A673 (cell line): ENCODE results near the gene ETV1. TPM values are rescaled to one million over a fixed set of nuclear protein-coding genes. Genes with fewer than 3 reads are reported as not detected.

Experiments
- BruUV-seq: library from RNA; stranded (reverse); fragments of 400-500 nt; replicated peaks from 2 replicates; lab custom pipeline; 2021; lab: Mats Ljungman, UMichigan
- CTCF ChIA-PET: fragments of 300-600 bp; sonication (Branson Sonifier 250); formaldehyde crosslinking; loops from one replicate; lab custom pipeline; 2022; ENCODE audit warnings: antibody characterized with exemption; lab: Charles Lee
- POLR2A ChIA-PET: fragments of 300-600 bp; sonication (Branson Sonifier 250); formaldehyde crosslinking; loops from one replicate; lab custom pipeline; 2022; ENCODE audit warnings: antibody characterized with exemption; ENCODE audit not compliant: low non-redundant PET; lab: Charles Lee
- DNase-seq: peaks from one replicate; pipeline ENCODE4 v3.0.0-alpha.2; 2015; ENCODE audit warnings: low spot score
- H3K27ac ChIP-seq: fragments of 200-600 bp; sonication (generic); 2 replicates; pipeline ENCODE4 v1.5.1; 2016; ENCODE audit warnings: mixed run types, low read depth, mild to moderate bottlenecking, mixed read lengths, antibody characterized with exemption, low read length; ENCODE audit not compliant: poor library complexity, severe bottlenecking
- H3K27me3 ChIP-seq: fragments of 200-600 bp; sonication (generic); replicated peaks from 2 replicates; pipeline ENCODE4 v1.6.1; 2017; ENCODE audit warnings: mixed run types, low read depth, mild to moderate bottlenecking, mixed read lengths, antibody characterized with exemption, low read length; ENCODE audit not compliant: insufficient read depth, poor library complexity
- H3K36me3 ChIP-seq: fragments of 200-600 bp; sonication (generic); 2 replicates; pipeline ENCODE4 v1.6.1; 2016; ENCODE audit warnings: mixed run types, mild to moderate bottlenecking, mixed read lengths, antibody characterized with exemption, low read length; ENCODE audit not compliant: insufficient read depth, poor library complexity, severe bottlenecking
- H3K4me1 ChIP-seq: fragments of 200-600 bp; sonication (generic); 2 replicates; pipeline ENCODE4 v1.6.1; 2017; ENCODE audit warnings: mixed run types, mild to moderate bottlenecking, mixed read lengths, antibody characterized with exemption, low read length; ENCODE audit not compliant: insufficient read depth, poor library complexity, severe bottlenecking
- H3K4me3 ChIP-seq: fragments of 200-600 bp; sonication (generic); 2 replicates; pipeline ENCODE4 v1.5.1; 2016; ENCODE audit warnings: low read depth, mixed run types, mild to moderate bottlenecking, mixed read lengths, low read length; ENCODE audit not compliant: poor library complexity, severe bottlenecking
- H3K9me3 ChIP-seq: fragments of 200-600 bp; sonication (generic); 2 replicates; pipeline ENCODE4 v1.6.1; 2016; ENCODE audit warnings: mixed run types, low read depth, mild to moderate bottlenecking, mixed read lengths, antibody characterized with exemption, low read length; ENCODE audit not compliant: poor library complexity, severe bottlenecking
- EZH2 ChIP-seq: fragments of 200-600 bp; sonication (generic); IDR thresholded peaks from 2 replicates; pipeline ENCODE4 v1.6.1; 2017; ENCODE audit warnings: borderline replicate concordance, low read depth, mild to moderate bottlenecking, mixed read lengths, antibody characterized with exemption, low read length; ENCODE audit not compliant: poor library complexity, severe bottlenecking
- intact Hi-C: fragments of 100-400 bp; cut with micrococcal nuclease; formaldehyde crosslinking; loops from one replicate; pipeline ENCODE4 v1.10.0; 2022; ENCODE audit not compliant: unreplicated experiment
- total RNA-seq: library from RNA; stranded (reverse); gene quantifications from 2 replicates; pipeline ENCODE4 v1.2.3, GENCODE V29; 2021
- TF ChIP-seq, protein P1 (sequence below): fragments of 300-800, 200-600 bp; sonication (generic); conservative IDR thresholded peaks from 2 replicates; pipeline ENCODE4 v1.5.1; 2017; ENCODE audit warnings: low read depth, mild to moderate bottlenecking, antibody characterized with exemption, low read length, moderate library complexity, mixed read lengths

The ETV1 gene
- total RNA-seq, 1 experiment from 2014 or later = 84.1 TPM

DNA sequence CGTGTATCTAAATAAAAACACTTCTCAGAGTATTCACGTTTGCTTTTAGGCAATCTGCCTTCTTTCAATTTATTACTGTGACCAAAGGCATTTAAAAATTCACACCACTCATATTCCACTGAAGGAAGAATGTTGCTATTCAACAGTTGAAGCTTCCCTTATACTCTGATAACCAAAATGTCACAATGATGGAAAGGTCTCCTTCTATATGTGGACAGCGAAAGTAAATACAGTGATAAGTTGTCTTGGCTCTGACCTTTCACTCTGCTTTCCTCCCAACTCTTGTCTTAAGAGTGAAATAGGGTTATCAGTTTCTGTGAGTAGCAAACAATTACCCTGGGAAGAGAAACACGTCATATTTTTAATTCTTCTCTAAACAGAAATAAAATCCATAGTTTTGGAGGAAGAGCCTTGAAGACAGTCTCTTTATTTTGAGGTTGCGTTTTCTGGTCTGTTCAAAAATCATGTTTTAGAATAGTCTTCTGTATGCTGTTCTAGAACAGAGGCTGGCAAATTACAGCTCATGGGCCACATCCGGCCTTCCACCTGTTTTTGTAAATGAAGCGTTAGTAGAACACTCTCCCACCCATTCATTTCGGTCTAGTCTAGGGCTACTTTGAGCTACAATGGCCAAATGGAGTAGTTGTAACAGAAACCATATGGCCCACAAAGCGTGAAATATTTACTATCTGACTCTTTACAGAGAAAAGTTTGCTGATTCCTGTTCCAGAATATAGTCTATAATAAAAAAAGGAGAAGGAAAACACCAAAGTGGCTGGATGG, 41.3 kb downstream of the ETV1 start:
- ChIA-PET POLR2A (no interaction called here), CTCF (no interaction called here)
- DNase-seq = no peak
- no peak for TF ChIP-seq EZH2
- TF ChIP-seq, protein P1, sequence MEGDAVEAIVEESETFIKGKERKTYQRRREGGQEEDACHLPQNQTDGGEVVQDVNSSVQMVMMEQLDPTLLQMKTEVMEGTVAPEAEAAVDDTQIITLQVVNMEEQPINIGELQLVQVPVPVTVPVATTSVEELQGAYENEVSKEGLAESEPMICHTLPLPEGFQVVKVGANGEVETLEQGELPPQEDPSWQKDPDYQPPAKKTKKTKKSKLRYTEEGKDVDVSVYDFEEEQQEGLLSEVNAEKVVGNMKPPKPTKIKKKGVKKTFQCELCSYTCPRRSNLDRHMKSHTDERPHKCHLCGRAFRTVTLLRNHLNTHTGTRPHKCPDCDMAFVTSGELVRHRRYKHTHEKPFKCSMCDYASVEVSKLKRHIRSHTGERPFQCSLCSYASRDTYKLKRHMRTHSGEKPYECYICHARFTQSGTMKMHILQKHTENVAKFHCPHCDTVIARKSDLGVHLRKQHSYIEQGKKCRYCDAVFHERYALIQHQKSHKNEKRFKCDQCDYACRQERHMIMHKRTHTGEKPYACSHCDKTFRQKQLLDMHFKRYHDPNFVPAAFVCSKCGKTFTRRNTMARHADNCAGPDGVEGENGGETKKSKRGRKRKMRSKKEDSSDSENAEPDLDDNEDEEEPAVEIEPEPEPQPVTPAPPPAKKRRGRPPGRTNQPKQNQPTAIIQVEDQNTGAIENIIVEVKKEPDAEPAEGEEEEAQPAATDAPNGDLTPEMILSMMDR = no peak
- Histone ChIP-seq H3K9me3 (no peaks in the 10 kb centered on the region), H3K27ac (no peak overlapping the region), H3K4me1 (peaks cover 8% of the 10 kb centered on the region), H3K36me3 (no peaks in the 10 kb centered on the region), H3K27me3 (no peaks in the 10 kb centered on the region), H3K4me3 (no peak overlapping the region)
- no TSS peak for BruUV-seq
- intact Hi-C loops = no loop called here

- no peak overlapping the region for H3K4me3 ChIP-seq
- no peaks in the 10 kb centered on the region for H3K9me3 ChIP-seq
- no peak overlapping the region for H3K27ac ChIP-seq
- TF ChIP-seq EZH2 = no peak
- TF ChIP-seq, protein P1 = no peak
- intact Hi-C loops = no loop called here
- H3K4me1 ChIP-seq = peaks cover 8% of the 10 kb centered on the region
- no peaks in the 10 kb centered on the region for H3K27me3 ChIP-seq
- no peak for DNase-seq
- ChIA-PET CTCF (no interaction called here), POLR2A (no interaction called here)
- no peaks in the 10 kb centered on the region for H3K36me3 ChIP-seq
- BruUV-seq = no TSS peak
Observed at GRCh38 chr7:13947535-13947934, 41.9 kb downstream of the ETV1 start.

DNA sequence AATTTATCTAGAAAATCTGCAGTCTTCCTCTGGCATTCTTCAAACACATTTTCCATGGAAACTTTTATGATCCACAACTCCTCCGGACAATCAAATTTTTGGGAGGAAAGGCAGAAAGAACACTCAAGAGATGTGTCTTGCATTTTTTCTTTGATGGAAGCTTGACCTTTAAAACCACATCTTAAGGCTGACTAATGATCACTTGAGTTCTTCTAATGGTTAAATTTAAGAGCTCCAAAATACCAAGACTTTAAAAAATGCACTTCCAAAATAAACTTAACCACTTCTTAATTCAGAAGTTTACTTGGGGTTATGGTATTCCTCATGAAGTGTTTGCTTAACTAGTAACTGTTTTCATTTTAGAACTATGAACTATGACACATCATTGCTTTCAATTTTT, 43.3 kb downstream of the ETV1 start:
- H3K36me3 ChIP-seq = no peaks in the 10 kb centered on the region
- BruUV-seq = no TSS peak
- no peak for DNase-seq
- no peak overlapping the region for H3K4me3 ChIP-seq
- H3K9me3 ChIP-seq = no peaks in the 10 kb centered on the region
- ChIA-PET POLR2A (no interaction called here), CTCF (no interaction called here)
- no peaks in the 10 kb centered on the region for H3K27me3 ChIP-seq
- peaks cover 8% of the 10 kb centered on the region for H3K4me1 ChIP-seq
- H3K27ac ChIP-seq = no peak overlapping the region
- TF ChIP-seq EZH2 = no peak
- TF ChIP-seq, protein P1 = no peak
- intact Hi-C loops = no loop called here
